Effector CD4-positive, alpha-beta T cell (primary cell): ENCODE results near the gene KRTAP12-3.
"Not testable (repeated sequence)": the region's sequence is repeated elsewhere in the genome, so short reads cannot be mapped to it uniquely, and the experiment has no call there.

Experiments
- DNase-seq: peaks from one replicate; pipeline ENCODE4 v3.0.0-alpha.2; 2020

Gene KRTAP12-3

GRCh38 chr21:44686000-44686781 lies 28.5 kb downstream of the KRTAP12-3 start:
- DNase-seq: no peak

- DNase-seq: no peak
Observed at GRCh38 chr21:44686843-44687561, 29.3 kb downstream of the KRTAP12-3 start.

DNA sequence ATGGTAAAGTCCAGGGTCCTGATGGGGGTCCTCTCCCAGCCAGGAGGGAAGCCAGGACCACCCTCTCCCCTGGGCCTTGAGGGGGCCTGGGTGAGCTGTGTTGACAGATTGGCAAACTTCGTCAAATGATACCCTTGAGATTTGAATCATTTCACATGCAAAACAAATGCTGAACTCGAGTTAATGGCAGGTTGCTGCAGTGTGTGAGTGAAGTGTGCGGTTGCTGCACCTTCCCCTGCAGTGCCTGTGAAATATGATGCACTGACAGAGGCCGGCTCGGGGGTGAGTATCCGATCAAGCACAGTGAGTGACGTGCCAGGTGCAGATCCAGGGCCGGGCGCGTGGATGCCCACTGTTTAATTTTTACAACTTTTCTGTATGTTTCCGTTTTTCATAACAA lies 29.9 kb downstream of the KRTAP12-3 start:
- DNase-seq: no peak

DNA sequence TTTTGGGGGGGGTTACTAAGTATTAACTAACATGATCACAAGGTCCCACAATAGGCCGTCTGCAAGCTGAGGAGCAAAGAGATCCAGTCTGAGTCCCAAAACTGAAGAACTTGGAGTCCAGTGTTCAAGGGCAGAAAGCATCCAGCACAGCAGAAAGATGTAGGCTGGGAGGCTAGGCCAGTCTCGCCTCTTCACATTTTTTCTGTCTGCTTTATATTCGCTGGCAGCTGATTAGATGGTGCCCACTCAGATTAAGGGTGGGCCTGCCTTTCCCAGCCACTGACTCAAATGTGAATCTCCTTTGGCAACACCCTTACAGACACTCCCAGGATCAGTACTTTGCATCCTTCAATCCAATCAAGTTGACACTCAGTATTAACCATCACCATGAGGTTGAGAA lies 32.0 kb downstream of the KRTAP12-3 start:
- not testable (repeated sequence) for DNase-seq

DNA sequence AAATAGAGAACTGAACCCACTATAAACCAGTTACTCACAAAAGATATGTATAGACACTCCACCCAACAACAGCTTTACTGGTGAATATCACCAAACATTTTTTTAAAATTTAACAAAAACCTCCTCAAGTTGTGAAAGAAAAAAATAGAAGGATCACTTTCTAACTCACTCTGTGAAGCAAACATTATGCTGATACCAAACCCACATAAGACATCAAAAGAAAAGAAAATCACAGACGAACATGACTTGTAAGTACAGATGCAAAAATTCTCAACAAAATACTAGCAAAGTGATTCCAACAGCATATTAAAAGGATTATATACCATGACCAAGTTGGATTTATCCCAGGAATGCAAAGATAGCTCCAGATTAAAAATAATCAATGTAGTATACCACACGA lies 34.0 kb downstream of the KRTAP12-3 start:
- DNase-seq: no peak

GRCh38 chr21:44692798-44693512 lies 35.2 kb downstream of the KRTAP12-3 start:
- DNase-seq: no peak

- no peak for DNase-seq
Observed at GRCh38 chr21:44694776-44695175, 37.0 kb downstream of the KRTAP12-3 start.

- no peak for DNase-seq
Observed at GRCh38 chr21:44695184-44695583, 37.5 kb downstream of the KRTAP12-3 start.

DNA sequence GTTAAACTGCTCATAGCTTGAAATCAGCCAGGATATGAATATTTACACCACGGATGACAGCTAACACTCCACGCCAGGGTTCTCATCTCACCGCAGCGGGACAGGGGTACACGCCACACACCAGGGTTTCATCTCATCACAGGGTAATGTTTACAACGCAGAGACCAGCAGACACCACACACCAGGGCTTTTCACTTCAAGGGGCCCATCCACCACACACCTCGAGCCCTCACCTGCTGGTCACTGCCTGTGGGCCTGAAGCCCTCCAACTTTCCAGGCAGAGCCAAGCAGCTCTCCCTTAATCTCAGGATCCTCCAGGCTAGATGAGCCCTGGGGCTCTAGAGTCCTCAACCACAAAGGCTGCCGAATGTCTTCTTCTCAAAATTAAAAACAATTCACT lies 37.9 kb downstream of the KRTAP12-3 start:
- DNase-seq: no peak

DNA sequence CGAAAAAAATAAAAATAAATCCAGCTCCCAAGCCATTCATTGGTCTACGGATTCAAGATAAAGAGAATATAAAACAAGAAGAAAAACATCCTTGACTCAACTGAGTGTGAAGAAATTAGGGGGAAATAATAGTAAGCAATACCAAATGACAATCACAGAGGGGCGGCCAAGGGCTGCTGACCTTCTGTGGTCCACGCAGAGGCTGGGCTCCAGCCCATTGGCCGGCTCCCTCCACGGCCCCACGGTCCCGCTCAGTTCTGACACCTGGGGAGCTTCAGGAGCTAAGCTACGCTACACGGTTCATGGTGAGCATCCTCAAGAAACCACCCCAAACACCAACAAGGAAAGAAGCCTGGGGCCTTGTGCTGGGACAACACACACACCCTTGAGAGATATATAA lies 38.8 kb downstream of the KRTAP12-3 start:
- DNase-seq: no peak

- not testable (repeated sequence) for DNase-seq
Observed at GRCh38 chr21:44697172-44697810, 39.6 kb downstream of the KRTAP12-3 start, which contains the start of gene KRTAP10-12. TSS of gene KRTAP10-12 (plus strand) at chr21:44697172. CDS start at chr21:44697202, 30 bp downstream.

- no peak for DNase-seq
Observed at GRCh38 chr21:44697811-44698734, 40.3 kb downstream of the KRTAP12-3 start.

- DNase-seq: no peak
Observed at GRCh38 chr21:44699502-44700001, 41.8 kb downstream of the KRTAP12-3 start.

GRCh38 chr21:44700101-44701022 lies 42.6 kb downstream of the KRTAP12-3 start:
- no peak for DNase-seq

- no peak for DNase-seq
Observed at GRCh38 chr21:44701023-44701400, 43.3 kb downstream of the KRTAP12-3 start.

GRCh38 chr21:44701541-44701940 lies 43.8 kb downstream of the KRTAP12-3 start:
- DNase-seq: no peak

GRCh38 chr21:44702111-44702972 lies 44.6 kb downstream of the KRTAP12-3 start:
- no peak for DNase-seq

DNA sequence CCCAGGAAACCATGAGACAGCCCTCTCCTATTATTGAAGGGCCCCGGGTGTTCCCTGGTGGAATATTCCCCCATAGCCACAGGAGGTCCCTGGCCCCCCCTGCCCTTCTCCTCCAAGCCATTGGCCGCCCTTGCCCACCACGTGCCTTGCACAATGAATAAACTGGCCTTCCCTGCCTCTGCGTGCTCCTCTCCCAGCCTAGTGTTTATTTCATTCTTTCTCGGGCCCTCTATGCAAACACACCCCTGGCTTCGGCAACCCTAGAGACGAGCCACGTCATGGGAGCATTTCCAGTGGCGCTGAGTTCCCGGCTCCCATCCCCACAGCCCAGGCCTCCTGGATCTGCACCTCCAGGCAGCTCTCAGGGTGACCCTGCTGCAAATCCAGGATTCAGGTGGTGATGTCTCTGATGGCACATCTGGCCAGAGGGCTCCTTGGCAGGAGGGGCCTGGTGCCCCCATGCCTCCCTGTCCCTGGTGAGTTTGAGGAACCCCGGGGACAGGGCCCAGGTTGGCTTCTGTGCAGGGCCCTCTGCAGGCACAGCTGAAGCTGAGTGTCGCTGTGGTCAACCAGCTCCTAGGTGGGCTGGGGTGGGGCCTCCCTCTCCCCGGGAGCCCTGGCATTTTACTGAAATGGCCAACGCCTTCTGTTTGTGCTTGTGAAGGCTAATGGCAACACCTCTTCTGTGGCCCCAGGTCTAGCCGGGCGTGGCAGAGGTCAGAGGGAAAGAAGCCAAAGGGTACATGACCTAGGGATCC lies 45.4 kb downstream of the KRTAP12-3 start:
- no peak for DNase-seq
